Activated T-helper 17 cell treated with anti-CD3 and anti-CD28 coated beads, Interleukin-2, amount 50 U/mL, for 72 hours (primary cell): ENCODE measurements around the gene RPS8. TPM values are rescaled to one million over a fixed set of nuclear protein-coding genes. Genes with fewer than 3 reads are reported as not detected.
"Not testable (repeated sequence)": the region's sequence is repeated elsewhere in the genome, so short reads cannot be mapped to it uniquely, and the experiment has no call there.

Source experiments
- ATAC-seq: fragments of 150-1000 bp; cut with Tn5 transposase; replicated peaks from 2 replicates; pipeline ENCODE4 v1.10.0; 2021; ENCODE audit warnings: mild to moderate bottlenecking, moderate library complexity
- H3K27ac Mint-ChIP-seq: one replicate; pipeline ENCODE4 v1.8.0; 2022; ENCODE audit warnings: mixed read lengths
- H3K27me3 Mint-ChIP-seq: one replicate; pipeline ENCODE4 v1.8.0; 2022; ENCODE audit warnings: mixed read lengths
- H3K36me3 Mint-ChIP-seq: one replicate; pipeline ENCODE4 v1.8.0; 2022; ENCODE audit warnings: low read depth, mild to moderate bottlenecking, mixed read lengths
- H3K4me1 Mint-ChIP-seq: one replicate; pipeline ENCODE4 v1.8.0; 2022; ENCODE audit warnings: mixed read lengths
- H3K4me3 Mint-ChIP-seq: one replicate; pipeline ENCODE4 v1.8.0; 2022; ENCODE audit warnings: mild to moderate bottlenecking, mixed read lengths
- H3K9me3 Mint-ChIP-seq: one replicate; pipeline ENCODE4 v1.8.0; 2022; ENCODE audit warnings: mixed read lengths
- total RNA-seq, 2 donors: library from RNA; stranded (reverse); gene quantifications; one replicate each; pipeline ENCODE4 v1.2.3, GENCODE V29; 2022

Gene RPS8
- total RNA-seq, 2 donors from 2014 or later = 2,475 to 3,183 TPM

GRCh38 chr1:44787506-44787905 is 12.2 kb downstream of the RPS8 start:
- H3K4me3 Mint-ChIP-seq = no peak overlapping the region
- H3K4me1 Mint-ChIP-seq = peaks cover 24% of the 10 kb centered on the region
- no peaks in the 10 kb centered on the region for H3K9me3 Mint-ChIP-seq
- peaks cover 4% of the 10 kb centered on the region for H3K36me3 Mint-ChIP-seq
- no peak overlapping the region for H3K27ac Mint-ChIP-seq
- ATAC-seq = no peak
- H3K27me3 Mint-ChIP-seq = no peaks in the 10 kb centered on the region

DNA sequence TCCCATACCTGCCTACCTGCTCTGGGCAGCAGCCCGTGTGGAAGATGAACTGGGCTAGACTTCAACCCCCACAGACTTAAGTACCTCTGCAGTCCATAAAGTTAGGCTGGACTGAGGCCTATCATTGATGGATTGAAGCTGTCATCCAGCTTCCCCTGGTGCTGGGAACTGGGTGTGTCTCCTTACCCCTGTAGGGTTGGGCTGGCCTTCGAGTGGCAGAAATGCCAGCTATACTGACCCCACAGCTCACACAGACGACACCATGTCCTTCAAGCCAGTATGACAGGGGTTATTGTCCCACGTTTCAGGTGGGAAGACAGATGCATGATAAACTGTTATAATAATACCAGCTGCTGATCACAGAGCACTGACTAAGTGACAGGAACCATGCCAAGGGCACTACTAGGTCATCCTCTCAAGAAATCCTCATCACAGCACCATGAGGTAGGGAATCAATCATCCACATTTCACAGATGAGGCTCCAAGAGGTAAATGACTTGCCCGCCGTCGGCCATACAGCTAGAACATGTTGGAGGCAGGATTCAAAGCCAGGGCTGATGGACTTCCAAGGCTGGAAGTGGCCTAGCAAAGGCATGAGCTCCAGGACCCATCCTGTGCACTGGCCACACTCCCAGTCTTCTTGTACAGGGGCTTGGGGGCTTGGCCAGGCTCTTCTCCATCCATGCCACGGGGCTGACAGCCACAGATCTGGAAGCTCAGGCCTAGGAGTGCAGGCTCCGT is 12.9 kb downstream of the RPS8 start, which contains the start of gene BEST4:
TSS of gene BEST4 (minus strand) at position 51 of the 741 bp plus-strand sequence. CDS start 465 bp downstream, outside the sequence.
- Mint-ChIP-seq H3K27me3 (no peaks in the 10 kb centered on the region), H3K4me3 (no peak within 1 kb of the TSS), H3K36me3 (no peaks in the 10 kb centered on the region), H3K9me3 (no peaks in the 10 kb centered on the region), H3K27ac (no peak within 1 kb of the TSS), H3K4me1 (peaks cover 22% of the 10 kb centered on the region)
- no peak for ATAC-seq

DNA sequence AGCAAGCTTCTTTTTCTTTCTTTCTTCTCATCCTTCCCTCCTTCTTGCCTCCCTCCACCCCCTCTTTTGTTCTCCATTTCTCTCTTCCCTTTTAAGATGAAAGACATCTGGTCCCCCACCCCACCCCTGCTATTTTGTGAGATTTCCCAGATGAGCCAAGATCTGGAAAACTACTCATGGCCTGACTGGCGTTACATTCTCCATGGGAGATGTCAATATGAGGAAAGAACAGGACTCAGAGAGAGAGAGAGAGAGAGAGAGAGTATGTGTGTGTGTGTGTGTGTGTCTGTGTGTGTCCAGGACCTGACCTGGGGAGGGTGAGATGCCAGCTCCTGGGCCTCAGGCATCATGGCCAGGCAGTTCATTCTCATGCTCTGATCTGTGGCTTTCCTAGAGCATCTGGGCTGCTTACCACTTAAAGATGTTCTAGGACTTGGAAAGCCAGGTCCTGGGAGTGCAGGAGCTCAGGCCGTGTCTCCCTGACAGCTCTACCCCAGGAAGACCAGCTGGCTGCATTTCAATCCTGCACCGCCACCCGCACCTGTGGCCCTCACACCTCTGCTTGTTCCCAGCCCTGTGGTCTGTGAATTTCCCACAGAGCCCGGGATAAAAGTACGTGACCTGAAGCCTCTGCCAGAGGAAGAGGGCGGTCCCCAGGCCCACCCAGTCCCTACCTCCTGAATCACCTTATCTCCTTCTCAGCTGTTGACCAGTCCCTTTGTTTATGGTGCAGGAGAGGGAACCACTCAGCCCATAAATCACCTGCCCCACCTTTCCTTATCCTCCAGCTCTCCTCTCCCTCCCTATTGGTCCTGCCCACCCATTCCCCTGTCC is 15.8 kb downstream of the RPS8 start:
- no peak for ATAC-seq
- no peaks in the 10 kb centered on the region for H3K36me3 Mint-ChIP-seq
- no peak overlapping the region for H3K27ac Mint-ChIP-seq
- H3K4me1 Mint-ChIP-seq = peaks cover 5% of the 10 kb centered on the region
- H3K4me3 Mint-ChIP-seq = no peak overlapping the region
- no peaks in the 10 kb centered on the region for H3K27me3 Mint-ChIP-seq
- H3K9me3 Mint-ChIP-seq = no peaks in the 10 kb centered on the region

GRCh38 chr1:44792736-44793502 is 17.6 kb downstream of the RPS8 start:
- Mint-ChIP-seq H3K27me3 (no peaks in the 10 kb centered on the region), H3K4me3 (no peak overlapping the region), H3K27ac (no peak overlapping the region), H3K9me3 (no peaks in the 10 kb centered on the region), H3K36me3 (no peaks in the 10 kb centered on the region), H3K4me1 (no peaks in the 10 kb centered on the region)
- no peak for ATAC-seq

DNA sequence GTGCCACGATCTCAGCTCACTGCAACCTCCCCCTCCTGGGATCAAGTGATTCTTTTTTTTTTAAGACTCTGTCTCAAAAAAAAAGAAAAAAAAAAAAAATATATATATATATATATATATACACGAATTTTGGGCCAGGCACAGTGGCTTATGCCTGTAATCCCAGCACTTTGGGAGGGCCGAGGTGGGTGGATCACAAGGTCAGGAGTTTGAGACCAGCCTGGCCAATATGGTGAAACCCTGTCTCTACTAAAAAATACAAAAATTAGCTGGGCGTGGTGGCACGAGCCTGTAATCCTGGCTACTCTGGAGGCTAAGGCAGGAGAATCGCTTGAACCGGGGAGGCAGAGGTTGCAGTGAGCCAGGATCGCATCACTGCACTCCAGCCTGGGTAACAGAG is 22.5 kb downstream of the RPS8 start:
- not testable (repeated sequence) for H3K27me3 Mint-ChIP-seq, H3K4me1 Mint-ChIP-seq, H3K4me3 Mint-ChIP-seq, H3K9me3 Mint-ChIP-seq, H3K27ac Mint-ChIP-seq, ATAC-seq
- peaks cover 23% of the 10 kb centered on the region for H3K36me3 Mint-ChIP-seq

GRCh38 chr1:44798481-44799365 is 23.4 kb downstream of the RPS8 start:
- ATAC-seq = no peak
- peaks cover 31% of the 10 kb centered on the region for H3K36me3 Mint-ChIP-seq
- peak overlapping the region; percentile 89 for H3K4me3 Mint-ChIP-seq
- peak overlapping the region; percentile 91 for H3K27ac Mint-ChIP-seq
- no peaks in the 10 kb centered on the region for H3K27me3 Mint-ChIP-seq
- no peaks in the 10 kb centered on the region for H3K9me3 Mint-ChIP-seq
- peaks cover 12% of the 10 kb centered on the region for H3K4me1 Mint-ChIP-seq

DNA sequence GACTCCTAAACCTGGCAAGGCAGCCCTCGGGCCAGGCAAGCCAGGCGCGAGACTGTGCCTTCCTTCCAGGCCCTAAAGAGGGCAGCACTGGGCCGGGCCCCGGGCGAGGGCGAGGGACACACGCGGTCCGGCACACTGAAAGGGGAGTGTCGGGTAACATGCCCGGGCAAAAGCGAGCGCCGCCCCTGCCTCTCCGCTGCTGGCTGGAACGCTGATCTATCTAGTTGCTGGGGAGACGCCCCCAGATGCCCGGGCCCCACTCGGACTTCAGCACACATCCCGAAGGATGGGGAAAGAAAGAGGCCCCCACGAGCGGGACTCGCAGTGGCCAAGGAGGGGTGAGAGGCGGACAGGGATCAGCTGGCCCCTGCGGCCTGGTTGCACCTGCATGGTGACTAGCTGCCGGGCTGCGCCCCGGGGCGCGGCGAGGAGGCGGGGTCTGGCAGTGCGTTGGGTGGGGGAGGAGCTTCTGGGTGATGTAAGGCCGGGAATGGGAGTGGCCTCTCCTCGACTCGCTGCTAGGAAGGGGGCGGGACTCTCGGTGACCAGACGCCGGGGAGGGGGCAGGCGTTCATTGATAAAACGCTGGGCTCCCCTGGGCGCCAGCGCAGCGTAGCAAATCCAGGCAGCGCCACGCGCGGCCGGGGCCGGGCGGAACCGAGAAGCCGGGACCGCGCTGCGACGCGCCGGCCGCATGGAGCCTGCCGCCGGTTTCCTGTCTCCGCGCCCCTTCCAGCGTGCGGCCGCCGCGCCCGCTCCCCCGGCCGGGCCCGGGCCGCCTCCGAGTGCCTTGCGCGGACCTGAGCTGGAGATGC is 24.6 kb downstream of the RPS8 start, which contains the start of gene PLK3:
TSS of gene PLK3 (plus strand) at position 608 of the 815 bp plus-strand sequence. CDS start at position 695, 87 bp downstream.
- no peaks in the 10 kb centered on the region for H3K27me3 Mint-ChIP-seq
- peaks cover 44% of the 10 kb centered on the region for H3K36me3 Mint-ChIP-seq
- H3K4me1 Mint-ChIP-seq = peaks cover 12% of the 10 kb centered on the region
- H3K27ac Mint-ChIP-seq = peak within 1 kb of the TSS; percentile 91
- ATAC-seq = peak; percentile 83
- H3K4me3 Mint-ChIP-seq = peak within 1 kb of the TSS; percentile 89
- H3K9me3 Mint-ChIP-seq = no peaks in the 10 kb centered on the region

DNA sequence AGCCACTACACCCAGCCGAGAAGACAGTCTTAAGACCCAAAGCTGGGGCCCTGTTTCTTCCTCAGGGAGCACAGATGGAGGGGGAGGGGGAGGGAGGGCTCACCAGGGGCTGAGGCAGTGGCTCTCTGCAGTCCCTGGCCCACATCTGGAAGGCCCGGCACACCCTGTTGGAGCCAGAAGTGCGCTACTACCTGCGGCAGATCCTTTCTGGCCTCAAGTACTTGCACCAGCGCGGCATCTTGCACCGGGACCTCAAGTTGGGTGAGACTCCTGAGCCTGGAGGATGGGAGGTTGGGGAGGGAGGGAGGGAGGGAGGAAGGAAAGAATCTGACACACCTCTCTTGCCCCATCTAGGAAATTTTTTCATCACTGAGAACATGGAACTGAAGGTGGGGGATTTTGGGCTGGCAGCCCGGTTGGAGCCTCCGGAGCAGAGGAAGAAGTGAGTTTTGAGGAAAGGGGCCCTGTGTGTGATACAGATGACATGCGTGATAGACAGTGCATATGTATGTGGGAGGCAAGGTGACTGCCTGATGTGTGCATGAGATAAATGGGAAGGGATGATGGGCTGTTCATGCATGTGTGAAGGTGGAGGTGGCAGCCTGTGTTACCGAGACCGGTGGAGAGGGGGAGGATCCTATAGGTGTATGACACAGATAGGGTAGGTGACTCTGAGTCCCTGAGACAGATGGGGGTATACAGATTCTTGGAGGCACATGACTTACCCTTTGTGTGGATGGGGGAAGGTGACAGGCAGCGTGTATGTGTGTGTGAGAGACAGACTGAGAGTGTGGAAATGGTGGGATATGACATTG is 26.4 kb downstream of the RPS8 start:
- Mint-ChIP-seq H3K9me3 (no peaks in the 10 kb centered on the region), H3K36me3 (peaks cover 56% of the 10 kb centered on the region), H3K27me3 (no peaks in the 10 kb centered on the region), H3K27ac (peak overlapping the region; percentile 90), H3K4me1 (peaks cover 18% of the 10 kb centered on the region), H3K4me3 (peak overlapping the region; percentile 89)
- ATAC-seq = peak; percentile 30

DNA sequence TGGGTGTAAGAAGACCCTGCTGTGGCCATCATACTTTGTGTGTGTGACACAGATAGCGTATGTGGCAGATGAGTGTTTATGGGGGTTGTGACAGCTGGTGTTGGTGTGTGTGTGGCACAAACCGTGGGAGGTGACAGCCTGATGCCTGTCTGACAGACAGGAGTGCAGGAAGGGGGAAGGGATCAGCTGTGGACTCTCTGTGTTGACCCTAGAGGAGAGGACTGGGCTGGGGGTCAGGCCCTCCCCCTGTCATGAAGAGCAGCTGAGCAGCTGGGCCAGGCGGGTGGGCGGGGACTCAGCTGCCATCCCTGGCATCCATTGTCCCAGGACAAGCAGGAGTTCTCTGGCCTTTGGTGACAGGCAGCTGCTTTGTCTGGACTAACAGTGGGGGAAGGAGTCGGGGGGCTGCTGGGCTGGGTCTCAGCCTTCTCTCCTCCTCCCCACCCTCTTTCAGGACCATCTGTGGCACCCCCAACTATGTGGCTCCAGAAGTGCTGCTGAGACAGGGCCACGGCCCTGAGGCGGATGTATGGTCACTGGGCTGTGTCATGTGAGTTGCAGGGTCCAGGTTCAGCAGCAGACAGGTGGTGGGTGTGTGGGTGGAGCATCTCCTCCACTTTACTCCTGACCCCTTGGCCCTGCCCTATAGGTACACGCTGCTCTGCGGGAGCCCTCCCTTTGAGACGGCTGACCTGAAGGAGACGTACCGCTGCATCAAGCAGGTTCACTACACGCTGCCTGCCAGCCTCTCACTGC is 27.1 kb downstream of the RPS8 start:
- peaks cover 64% of the 10 kb centered on the region for H3K36me3 Mint-ChIP-seq

GRCh38 chr1:44803062-44803311 is 27.6 kb downstream of the RPS8 start:
- peaks cover 26% of the 10 kb centered on the region for H3K4me1 Mint-ChIP-seq
- ATAC-seq = no peak
- H3K27ac Mint-ChIP-seq = peak overlapping the region; percentile 90
- peaks cover 69% of the 10 kb centered on the region for H3K36me3 Mint-ChIP-seq
- no peaks in the 10 kb centered on the region for H3K27me3 Mint-ChIP-seq
- H3K4me3 Mint-ChIP-seq = peak overlapping the region; percentile 89
- no peaks in the 10 kb centered on the region for H3K9me3 Mint-ChIP-seq

More for the DNA sequence above, 27.1 kb downstream of the RPS8 start:
- Mint-ChIP-seq H3K27ac (peak overlapping the region; percentile 90), H3K27me3 (no peaks in the 10 kb centered on the region), H3K9me3 (no peaks in the 10 kb centered on the region), H3K4me3 (peak overlapping the region; percentile 89), H3K4me1 (peaks cover 25% of the 10 kb centered on the region)
- ATAC-seq = no peak

- Mint-ChIP-seq H3K27me3 (no peaks in the 10 kb centered on the region), H3K36me3 (peaks cover 74% of the 10 kb centered on the region)
These were observed 28.2 kb downstream of the RPS8 start for GRCh38 chr1:44803312-44804095.

More at GRCh38 chr1:44803312-44804095, 28.2 kb downstream of the RPS8 start:
- ATAC-seq = no peak
- Mint-ChIP-seq H3K27ac (peak overlapping the region; percentile 90), H3K4me1 (peaks cover 26% of the 10 kb centered on the region), H3K9me3 (no peaks in the 10 kb centered on the region), H3K4me3 (peak overlapping the region; percentile 89)
